ENCODE measurements around the gene INTS11. TPM values are rescaled to one million over a fixed set of nuclear protein-coding genes. Genes with fewer than 3 reads are reported as not detected.

INTS11 gene
- total and polyA plus RNA-seq, 2 of the 8 experiments (the other 6 are each of a cell fraction or from before 2014, with no cell fraction given) = 113 to 243 TPM

GRCh38 chr1:1273512-1274298 lies 50.8 kb downstream of the INTS11 start, which contains the start of gene UBE2J2:
Gene UBE2J2, minus strand, starts transcription at chr1:1273854. Its CDS starts 5,862 bp downstream, at chr1:1267992.
- no peak within 1 kb of the TSS for H3K14ac ChIP-seq (ENCODE audit: insufficient read length)
- WGBS, 2 experiments (ENCODE audit: extremely low coverage in 1 of 2, insufficient coverage in 1 of 2, insufficient read length in 1 of 2, insufficient replicate concordance in 2 of 2, low coverage in 1 of 2, low lambda C conversion rate in 2 of 2, missing lambda C conversion rate in 1 of 2) = 1% methylated on average over 43 of the region's 105 CpGs; no CpG with 5 or more reads in 1 of the 2 experiments
- peak within 1 kb of the TSS; percentile 99 for H4K8ac ChIP-seq (ENCODE audit: extremely low read depth, insufficient read depth, low read length)
- peak within 1 kb of the TSS; percentile 81 to 95 for H3K4me2 ChIP-seq (ENCODE audit: insufficient read depth in 1 of 2, low read depth in 2 of 2, low read length in 2 of 2)
- peaks cover 0 to 17% (median 8%) of the 10 kb centered on the region in 4 experiments; a peak in 5 of 7 replicates for H3K4me1 ChIP-seq (replicated peaks in 1 of 4; ENCODE audit: control insufficient read depth in 3 of 4, insufficient read depth in 4 of 4, low read length in 3 of 4)
- H3K79me1 ChIP-seq (ENCODE audit: low read depth, low read length) = peaks cover 19% of the 10 kb centered on the region
- CTCF ChIA-PET (ENCODE audit: partially characterized antibody) = interaction anchor here (1.4 kb wide), 1 partner anchor 18 kb away, joined by 5 read pairs; no protein-coding TSS in a partner anchor
- no peak for FAIRE-seq
- peak within 1 kb of the TSS; percentile 75; the same call in 1 of the 2 replicates for H2BK15ac ChIP-seq (ENCODE audit: low read length)
- POLR2A ChIA-PET (ENCODE audit: partially characterized antibody) = interaction anchor here (0.7 to 3.0 kb wide), 6 partner anchors 12 to 129 kb away, joined by 3 to 12 read pairs (median 4); no protein-coding TSS in a partner anchor
- H2BK12ac ChIP-seq (ENCODE audit: low read depth, low read length) = peak within 1 kb of the TSS; percentile 18; the same call in 1 of the 2 replicates
- peak within 1 kb of the TSS; percentile 88 to 99 (median 91) for H3K4me3 ChIP-seq (ENCODE audit: extremely low read depth in 1 of 4, insufficient read depth in 2 of 4, low read depth in 3 of 4, low read length in 4 of 4)
- DNase-seq (ENCODE audit: low read depth in 1 of 2, low spot score in 2 of 2) = peak; percentile 58 to 90
- H3K27me3 ChIP-seq (replicated peaks in 1 of 4; ENCODE audit: control insufficient read depth in 3 of 4, extremely low read depth in 1 of 4, insufficient read depth in 3 of 4, low read length in 3 of 4) = no peaks in the 10 kb centered on the region; a peak in 1 of 7 replicates
- H3K23me2 ChIP-seq (ENCODE audit: low read depth, low read length) = peaks cover 12% of the 10 kb centered on the region; the same call in 1 of the 2 replicates
- H2BK5ac ChIP-seq (ENCODE audit: low read depth, low read length) = peak within 1 kb of the TSS; percentile 66; the same call in 1 of the 2 replicates
- peaks cover 0 to 2% (median under 1%) of the 10 kb centered on the region in 4 experiments; a peak in 1 of 8 replicates for H3K36me3 ChIP-seq (ENCODE audit: control insufficient read depth in 2 of 4, insufficient read depth in 4 of 4, low read length in 3 of 4)
- H3K27ac ChIP-seq (ENCODE audit: low read depth, low read length) = peak within 1 kb of the TSS; percentile 83; the same call in 1 of the 2 replicates
- H3K56ac ChIP-seq (replicated peaks; ENCODE audit: insufficient read length, low read depth, low read length) = peak within 1 kb of the TSS; percentile 46
- peak within 1 kb of the TSS; percentile 71 to 99 (median 88) for H3K9ac ChIP-seq (replicated peaks in 1 of 4; ENCODE audit: extremely low read depth in 1 of 4, low read depth in 3 of 4, low read length in 3 of 4)
- no peak within 1 kb of the TSS for H2BK20ac ChIP-seq (ENCODE audit: low read length)
- peak within 1 kb of the TSS; percentile 9; the same call in 1 of the 2 replicates for H2AFZ ChIP-seq (ENCODE audit: low read length)
- peaks cover 12 to 42% of the 10 kb centered on the region in 2 experiments; a peak in 3 of 4 replicates for H3K79me2 ChIP-seq (ENCODE audit: control insufficient read depth in 1 of 2, insufficient read depth in 2 of 2, low read length in 2 of 2)
- H3K23ac ChIP-seq (ENCODE audit: insufficient read length) = no peak within 1 kb of the TSS
- H2AK5ac ChIP-seq (ENCODE audit: low read depth, low read length) = no peak within 1 kb of the TSS
- H3K18ac ChIP-seq (ENCODE audit: extremely low read depth, low read length) = peak within 1 kb of the TSS; percentile 5; the same call in 1 of the 2 replicates
- no peak within 1 kb of the TSS for H2BK120ac ChIP-seq (replicated peaks; ENCODE audit: low read depth, low read length)
- peaks cover 20 to 22% of the 10 kb centered on the region in 2 experiments for H4K20me1 ChIP-seq (replicated peaks in 1 of 2; ENCODE audit: control insufficient read depth in 1 of 2, insufficient read depth in 2 of 2, low read length in 2 of 2)
- no peak within 1 kb of the TSS for H4K5ac ChIP-seq (ENCODE audit: insufficient read length, low read depth, low read length)
- peak within 1 kb of the TSS; percentile 22 for H4K91ac ChIP-seq (replicated peaks; ENCODE audit: insufficient read length, low read length)
- no peaks in the 10 kb centered on the region for H3K9me3 ChIP-seq (ENCODE audit: insufficient read depth in 2 of 2, low read depth in 1 of 2, low read length in 1 of 2)
- peak within 1 kb of the TSS; percentile 75 for H3K4ac ChIP-seq (replicated peaks; ENCODE audit: insufficient read length, low read depth, low read length)
- TF ChIP-seq SP1 (IDR thresholded peaks at IDR 0.05; ENCODE audit: low read depth, low read length) (no peak), CBX8 (IDR thresholded peaks at IDR 0.05; ENCODE audit: borderline replicate concordance, low read depth, low read length) (no peak), MAX (IDR thresholded peaks at IDR 0.05) (0 out of 2 replicates have a peak, but pooled peaks have one; percentile 45), JUN (IDR thresholded peaks at IDR 0.05; ENCODE audit: low read depth, low read length) (no peak), RBBP5 (IDR thresholded peaks at IDR 0.05; ENCODE audit: borderline replicate concordance, low read depth, low read length) (peak; percentile 41; the same call in 1 of the 2 replicates), USF2 (IDR thresholded peaks at IDR 0.05; ENCODE audit: low read length) (no peak), KDM5A (IDR thresholded peaks at IDR 0.05; ENCODE audit: low read length) (no peak), KDM1A (IDR thresholded peaks at IDR 0.05; ENCODE audit: borderline replicate concordance, low read length) (0 out of 2 replicates have a peak, but pooled peaks have one; percentile 31), NRF1 (IDR thresholded peaks at IDR 0.05; ENCODE audit: low read depth, low read length) (peak; percentile 38)

Measured in H1 (cell line).